Measurements from ENCODE around the gene CDCA7. TPM values are rescaled to one million over a fixed set of nuclear protein-coding genes. Genes with fewer than 3 reads are reported as not detected.

Gene CDCA7
- total and polyA plus RNA-seq, 2 of the 13 experiments (the other 11 are each of a cell fraction or from before 2014, with no cell fraction given), result 46.2 to 57.8 TPM

DNA sequence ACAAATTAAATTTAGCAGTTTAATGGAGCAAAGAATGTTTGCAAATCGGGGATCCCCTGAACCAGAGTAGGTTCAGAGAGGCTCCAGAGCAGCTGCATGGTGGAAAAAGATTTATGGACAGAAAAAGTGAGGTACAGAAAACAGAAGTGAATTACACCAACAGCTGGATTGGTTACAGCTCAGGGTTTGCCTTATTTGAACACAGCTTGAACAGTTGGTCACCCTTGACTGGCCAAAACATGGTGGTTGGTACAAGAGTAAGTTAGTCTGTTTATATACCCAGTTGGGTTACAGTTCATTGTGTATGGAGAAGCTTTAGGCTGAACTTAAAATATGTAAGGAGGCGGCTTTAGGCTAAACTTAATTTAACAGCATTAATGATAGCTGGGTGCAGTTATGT, 5.4 kb upstream of the CDCA7 start (continued):
- TF ChIP-seq, protein P1, sequence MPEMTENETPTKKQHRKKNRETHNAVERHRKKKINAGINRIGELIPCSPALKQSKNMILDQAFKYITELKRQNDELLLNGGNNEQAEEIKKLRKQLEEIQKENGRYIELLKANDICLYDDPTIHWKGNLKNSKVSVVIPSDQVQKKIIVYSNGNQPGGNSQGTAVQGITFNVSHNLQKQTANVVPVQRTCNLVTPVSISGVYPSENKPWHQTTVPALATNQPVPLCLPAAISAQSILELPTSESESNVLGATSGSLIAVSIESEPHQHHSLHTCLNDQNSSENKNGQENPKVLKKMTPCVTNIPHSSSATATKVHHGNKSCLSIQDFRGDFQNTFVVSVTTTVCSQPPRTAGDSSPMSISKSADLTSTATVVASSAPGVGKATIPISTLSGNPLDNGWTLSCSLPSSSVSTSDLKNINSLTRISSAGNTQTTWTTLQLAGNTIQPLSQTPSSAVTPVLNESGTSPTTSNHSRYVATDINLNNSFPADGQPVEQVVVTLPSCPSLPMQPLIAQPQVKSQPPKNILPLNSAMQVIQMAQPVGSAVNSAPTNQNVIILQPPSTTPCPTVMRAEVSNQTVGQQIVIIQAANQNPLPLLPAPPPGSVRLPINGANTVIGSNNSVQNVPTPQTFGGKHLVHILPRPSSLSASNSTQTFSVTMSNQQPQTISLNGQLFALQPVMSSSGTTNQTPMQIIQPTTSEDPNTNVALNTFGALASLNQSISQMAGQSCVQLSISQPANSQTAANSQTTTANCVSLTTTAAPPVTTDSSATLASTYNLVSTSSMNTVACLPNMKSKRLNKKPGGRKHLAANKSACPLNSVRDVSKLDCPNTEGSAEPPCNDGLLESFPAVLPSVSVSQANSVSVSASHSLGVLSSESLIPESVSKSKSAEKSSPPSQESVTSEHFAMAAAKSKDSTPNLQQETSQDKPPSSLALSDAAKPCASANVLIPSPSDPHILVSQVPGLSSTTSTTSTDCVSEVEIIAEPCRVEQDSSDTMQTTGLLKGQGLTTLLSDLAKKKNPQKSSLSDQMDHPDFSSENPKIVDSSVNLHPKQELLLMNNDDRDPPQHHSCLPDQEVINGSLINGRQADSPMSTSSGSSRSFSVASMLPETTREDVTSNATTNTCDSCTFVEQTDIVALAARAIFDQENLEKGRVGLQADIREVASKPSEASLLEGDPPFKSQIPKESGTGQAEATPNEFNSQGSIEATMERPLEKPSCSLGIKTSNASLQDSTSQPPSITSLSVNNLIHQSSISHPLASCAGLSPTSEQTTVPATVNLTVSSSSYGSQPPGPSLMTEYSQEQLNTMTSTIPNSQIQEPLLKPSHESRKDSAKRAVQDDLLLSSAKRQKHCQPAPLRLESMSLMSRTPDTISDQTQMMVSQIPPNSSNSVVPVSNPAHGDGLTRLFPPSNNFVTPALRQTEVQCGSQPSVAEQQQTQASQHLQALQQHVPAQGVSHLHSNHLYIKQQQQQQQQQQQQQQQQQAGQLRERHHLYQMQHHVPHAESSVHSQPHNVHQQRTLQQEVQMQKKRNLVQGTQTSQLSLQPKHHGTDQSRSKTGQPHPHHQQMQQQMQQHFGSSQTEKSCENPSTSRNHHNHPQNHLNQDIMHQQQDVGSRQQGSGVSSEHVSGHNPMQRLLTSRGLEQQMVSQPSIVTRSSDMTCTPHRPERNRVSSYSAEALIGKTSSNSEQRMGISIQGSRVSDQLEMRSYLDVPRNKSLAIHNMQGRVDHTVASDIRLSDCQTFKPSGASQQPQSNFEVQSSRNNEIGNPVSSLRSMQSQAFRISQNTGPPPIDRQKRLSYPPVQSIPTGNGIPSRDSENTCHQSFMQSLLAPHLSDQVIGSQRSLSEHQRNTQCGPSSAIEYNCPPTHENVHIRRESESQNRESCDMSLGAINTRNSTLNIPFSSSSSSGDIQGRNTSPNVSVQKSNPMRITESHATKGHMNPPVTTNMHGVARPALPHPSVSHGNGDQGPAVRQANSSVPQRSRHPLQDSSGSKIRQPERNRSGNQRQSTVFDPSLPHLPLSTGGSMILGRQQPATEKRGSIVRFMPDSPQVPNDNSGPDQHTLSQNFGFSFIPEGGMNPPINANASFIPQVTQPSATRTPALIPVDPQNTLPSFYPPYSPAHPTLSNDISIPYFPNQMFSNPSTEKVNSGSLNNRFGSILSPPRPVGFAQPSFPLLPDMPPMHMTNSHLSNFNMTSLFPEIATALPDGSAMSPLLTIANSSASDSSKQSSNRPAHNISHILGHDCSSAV (CRISPR knock-in tag; IDR thresholded peaks at IDR 0.05; ENCODE audit: borderline replicate concordance), result no peak
- TF ChIP-seq PITX1 (CRISPR knock-in tag; IDR thresholded peaks at IDR 0.05) (no peak), NFE2L2 (IDR thresholded peaks at IDR 0.05; ENCODE audit: low read length) (no peak), ATF7 (IDR thresholded peaks at IDR 0.05) (no peak), ATF7 (CRISPR knock-in tag; IDR thresholded peaks at IDR 0.05) (no peak), ZNF263 (CRISPR knock-in tag; IDR thresholded peaks at IDR 0.05) (no peak), ZNF317 (CRISPR knock-in tag; IDR thresholded peaks at IDR 0.05) (no peak), JDP2 (CRISPR knock-in tag; IDR thresholded peaks at IDR 0.05; ENCODE audit: borderline replicate concordance) (no peak), ZFP1 (CRISPR knock-in tag; IDR thresholded peaks at IDR 0.05) (no peak), ZNF143 (CRISPR knock-in tag; IDR thresholded peaks at IDR 0.05) (no peak), RARA (CRISPR knock-in tag; IDR thresholded peaks at IDR 0.05) (no peak), NR2F6 (IDR thresholded peaks at IDR 0.05) (no peak), NR2F6 (CRISPR knock-in tag; IDR thresholded peaks at IDR 0.05) (no peak)

Data from HepG2 (cell line).